Measurements from ENCODE around the gene WNT3. TPM values are rescaled to one million over a fixed set of nuclear protein-coding genes. Genes with fewer than 3 reads are reported as not detected.

Gene WNT3, protein sequence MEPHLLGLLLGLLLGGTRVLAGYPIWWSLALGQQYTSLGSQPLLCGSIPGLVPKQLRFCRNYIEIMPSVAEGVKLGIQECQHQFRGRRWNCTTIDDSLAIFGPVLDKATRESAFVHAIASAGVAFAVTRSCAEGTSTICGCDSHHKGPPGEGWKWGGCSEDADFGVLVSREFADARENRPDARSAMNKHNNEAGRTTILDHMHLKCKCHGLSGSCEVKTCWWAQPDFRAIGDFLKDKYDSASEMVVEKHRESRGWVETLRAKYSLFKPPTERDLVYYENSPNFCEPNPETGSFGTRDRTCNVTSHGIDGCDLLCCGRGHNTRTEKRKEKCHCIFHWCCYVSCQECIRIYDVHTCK
- total RNA-seq (not detected), polyA plus RNA-seq (not detected)

DNA sequence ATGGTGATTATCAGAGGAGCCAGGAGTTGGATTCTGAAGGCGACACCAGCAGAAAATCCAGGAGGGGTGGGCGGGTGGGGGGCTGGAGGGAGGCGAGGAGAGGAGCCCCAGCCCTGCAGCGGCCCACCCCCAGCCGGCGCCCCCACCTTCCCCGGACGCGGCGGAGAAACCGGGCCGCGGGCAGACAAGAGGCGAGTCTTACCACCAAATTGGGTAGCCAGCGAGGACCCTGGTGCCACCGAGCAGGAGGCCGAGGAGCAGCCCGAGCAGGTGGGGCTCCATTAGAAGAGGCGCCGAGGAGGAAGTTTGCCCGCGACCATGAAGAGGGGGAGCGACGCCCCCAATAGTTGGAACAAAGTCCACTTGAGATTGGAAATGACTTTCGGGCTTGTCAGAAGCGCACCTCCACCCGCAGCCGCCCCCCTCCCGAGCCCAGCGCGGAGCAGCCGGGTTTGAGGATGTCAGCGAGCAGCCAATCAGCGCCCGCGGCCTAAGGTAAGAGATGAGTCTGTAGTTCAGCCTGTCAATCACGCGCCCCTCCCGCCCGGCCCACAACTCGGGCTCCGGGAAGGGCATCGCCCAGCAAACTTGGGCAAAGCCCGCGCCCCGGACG lies at the start of gene WNT3:
WNT3 (minus strand) TSS at position 377 of the 613 bp plus-strand sequence; CDS start at position 282, 95 bp downstream.
- Mint-ChIP-seq H3K36me3 (peaks cover 0 to 9% (median 0%) of the 10 kb centered on the region in 3 donors), H3K27me3 (peaks cover 63 to 84% of the 10 kb centered on the region in 2 donors), H3K4me3 (peak within 1 kb of the TSS; percentile 60 to 90 (median 79)), H3K27ac (peak within 1 kb of the TSS in 1 of 8 donors; percentile 89), H3K9me3 (no peaks in the 10 kb centered on the region), H3K4me1 (peaks cover 12 to 39% (median 21%) of the 10 kb centered on the region in 3 donors)
- CTCF ChIA-PET = no interaction called here
- H3K27me3 ChIP-seq (ENCODE audit: insufficient read depth, low read length, poor library complexity, severe bottlenecking) = peaks cover 55% of the 10 kb centered on the region
- no peaks in the 10 kb centered on the region for H3K36me3 ChIP-seq (ENCODE audit: insufficient read depth, low read length)
- DNase-seq = peak in 4 of 5 donors; percentile 11 to 58 (median 31)
- POLR2A ChIA-PET = no interaction called here
- peak within 1 kb of the TSS; percentile 38 for H3K27ac ChIP-seq (ENCODE audit: low read depth, low read length)
- peak within 1 kb of the TSS; percentile 34 for H3K4me3 ChIP-seq (ENCODE audit: low read length)
- H3K4me1 ChIP-seq (ENCODE audit: insufficient read depth, low read length) = peaks cover 17% of the 10 kb centered on the region
- no peaks in the 10 kb centered on the region for H3K9me3 ChIP-seq (ENCODE audit: low read length)

DNA sequence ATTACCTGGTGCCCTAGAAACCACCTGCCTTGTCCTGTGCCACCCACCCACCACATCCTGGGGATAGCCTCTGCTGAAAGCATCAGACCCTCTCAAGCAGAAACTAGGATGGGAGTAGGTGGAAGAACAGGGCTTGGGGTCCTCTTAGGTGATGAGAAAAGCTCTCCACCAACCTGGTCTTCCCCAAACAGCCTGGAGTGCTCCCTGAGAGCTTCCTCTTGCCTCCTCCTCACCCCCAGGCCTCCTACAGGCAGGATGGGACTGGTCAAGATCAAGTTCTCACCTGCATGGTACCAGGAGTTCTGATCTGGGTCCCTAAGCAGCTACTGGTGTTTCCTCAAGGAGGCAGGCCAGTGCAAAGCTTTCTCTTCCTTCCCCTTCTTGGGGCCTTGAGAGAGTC lies 48.3 kb upstream of the WNT3 start:
- ChIA-PET POLR2A (no interaction called here), CTCF (interaction anchor here (1.0 kb wide), 1 partner anchor 10 kb away, joined by 3 read pairs; no protein-coding TSS in a partner anchor)
- no peak for DNase-seq
- H3K4me1 ChIP-seq (ENCODE audit: insufficient read depth, low read length) = no peaks in the 10 kb centered on the region
- H3K4me3 Mint-ChIP-seq = no peak overlapping the region
- H3K36me3 Mint-ChIP-seq = no peaks in the 10 kb centered on the region
- H3K36me3 ChIP-seq (ENCODE audit: insufficient read depth, low read length) = no peaks in the 10 kb centered on the region
- no peaks in the 10 kb centered on the region for H3K9me3 Mint-ChIP-seq
- no peaks in the 10 kb centered on the region for H3K27me3 ChIP-seq (ENCODE audit: insufficient read depth, low read length, poor library complexity, severe bottlenecking)
- H3K27me3 Mint-ChIP-seq = peaks cover 9 to 44% of the 10 kb centered on the region in 2 donors
- H3K4me3 ChIP-seq (ENCODE audit: low read length) = no peak overlapping the region
- no peak overlapping the region for H3K27ac Mint-ChIP-seq
- H3K27ac ChIP-seq (ENCODE audit: low read depth, low read length) = no peak overlapping the region
- no peaks in the 10 kb centered on the region for H3K9me3 ChIP-seq (ENCODE audit: low read length)
- H3K4me1 Mint-ChIP-seq = peaks cover 0 to 5% (median 0%) of the 10 kb centered on the region in 3 donors

DNA sequence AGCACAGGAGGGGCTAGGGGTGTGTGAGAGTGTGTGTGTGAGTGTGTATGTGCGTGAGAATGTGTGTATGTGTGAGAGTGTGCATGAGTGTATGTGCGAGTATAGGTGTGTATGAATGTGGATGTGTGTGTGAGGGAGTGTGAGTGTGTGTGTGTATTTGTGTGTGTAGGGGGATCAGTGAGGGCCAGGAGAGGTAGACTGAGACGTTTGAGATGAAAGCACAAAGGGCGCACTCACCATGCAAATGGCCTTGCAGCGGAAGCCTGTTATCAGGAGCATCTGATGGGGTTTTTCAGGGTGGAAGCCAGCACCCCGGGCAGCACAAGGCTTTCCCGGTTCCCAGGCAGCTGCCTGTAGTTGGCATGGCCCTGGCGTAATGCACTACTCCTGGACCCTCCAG lies 47.8 kb upstream of the WNT3 start:
- Histone ChIP-seq H3K4me1 (ENCODE audit: insufficient read depth, low read length) (no peaks in the 10 kb centered on the region), H3K27me3 (ENCODE audit: insufficient read depth, low read length, poor library complexity, severe bottlenecking) (no peaks in the 10 kb centered on the region), H3K4me3 (ENCODE audit: low read length) (no peak overlapping the region), H3K9me3 (ENCODE audit: low read length) (no peaks in the 10 kb centered on the region), H3K36me3 (ENCODE audit: insufficient read depth, low read length) (no peaks in the 10 kb centered on the region), H3K27ac (ENCODE audit: low read depth, low read length) (no peak overlapping the region)
- ChIA-PET POLR2A (no interaction called here), CTCF (interaction anchor here (1.0 kb wide), 1 partner anchor 10 kb away, joined by 3 read pairs; no protein-coding TSS in a partner anchor)
- H3K27ac Mint-ChIP-seq = no peak overlapping the region
- H3K9me3 Mint-ChIP-seq = no peaks in the 10 kb centered on the region
- peaks cover 0 to 2% (median 0%) of the 10 kb centered on the region in 3 donors for H3K36me3 Mint-ChIP-seq
- peaks cover 9 to 46% of the 10 kb centered on the region in 2 donors for H3K27me3 Mint-ChIP-seq
- no peak overlapping the region for H3K4me3 Mint-ChIP-seq
- H3K4me1 Mint-ChIP-seq = peaks cover 0 to 5% (median 0%) of the 10 kb centered on the region in 3 donors
- DNase-seq = no peak

DNA sequence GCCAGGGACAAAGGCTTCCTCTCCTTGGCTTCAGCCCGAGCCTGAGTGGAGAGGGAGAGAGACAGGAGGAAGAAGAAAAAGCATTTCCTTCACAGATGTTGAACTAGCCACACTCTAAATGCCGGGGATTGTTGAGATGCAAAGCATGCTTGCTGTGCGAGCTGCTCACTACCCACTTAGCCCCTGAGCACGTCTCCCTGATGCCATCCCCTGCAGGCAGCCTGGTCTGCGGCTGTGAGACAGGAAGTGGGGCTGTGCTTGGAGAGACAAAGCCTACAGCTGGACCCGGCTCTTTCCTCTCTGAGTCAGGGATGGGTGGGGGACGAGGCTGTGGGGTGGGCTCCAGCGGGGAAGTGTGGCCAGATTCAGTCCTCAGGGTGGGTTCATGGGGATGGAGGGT lies 46.6 kb upstream of the WNT3 start:
- Histone ChIP-seq H3K9me3 (ENCODE audit: low read length) (no peaks in the 10 kb centered on the region), H3K27me3 (ENCODE audit: insufficient read depth, low read length, poor library complexity, severe bottlenecking) (no peaks in the 10 kb centered on the region), H3K4me1 (ENCODE audit: insufficient read depth, low read length) (no peaks in the 10 kb centered on the region), H3K36me3 (ENCODE audit: insufficient read depth, low read length) (no peaks in the 10 kb centered on the region), H3K4me3 (ENCODE audit: low read length) (no peak overlapping the region), H3K27ac (ENCODE audit: low read depth, low read length) (no peak overlapping the region)
- H3K4me1 Mint-ChIP-seq = peaks cover 0 to 5% (median 0%) of the 10 kb centered on the region in 3 donors
- ChIA-PET CTCF (no interaction called here), POLR2A (no interaction called here)
- H3K9me3 Mint-ChIP-seq = no peaks in the 10 kb centered on the region
- H3K27ac Mint-ChIP-seq = no peak overlapping the region
- DNase-seq = peak in 1 of 5 donors; percentile 17
- H3K27me3 Mint-ChIP-seq = peaks cover 7 to 53% of the 10 kb centered on the region in 2 donors
- peaks cover 0 to 4% (median 0%) of the 10 kb centered on the region in 3 donors for H3K36me3 Mint-ChIP-seq
- no peak overlapping the region for H3K4me3 Mint-ChIP-seq

DNA sequence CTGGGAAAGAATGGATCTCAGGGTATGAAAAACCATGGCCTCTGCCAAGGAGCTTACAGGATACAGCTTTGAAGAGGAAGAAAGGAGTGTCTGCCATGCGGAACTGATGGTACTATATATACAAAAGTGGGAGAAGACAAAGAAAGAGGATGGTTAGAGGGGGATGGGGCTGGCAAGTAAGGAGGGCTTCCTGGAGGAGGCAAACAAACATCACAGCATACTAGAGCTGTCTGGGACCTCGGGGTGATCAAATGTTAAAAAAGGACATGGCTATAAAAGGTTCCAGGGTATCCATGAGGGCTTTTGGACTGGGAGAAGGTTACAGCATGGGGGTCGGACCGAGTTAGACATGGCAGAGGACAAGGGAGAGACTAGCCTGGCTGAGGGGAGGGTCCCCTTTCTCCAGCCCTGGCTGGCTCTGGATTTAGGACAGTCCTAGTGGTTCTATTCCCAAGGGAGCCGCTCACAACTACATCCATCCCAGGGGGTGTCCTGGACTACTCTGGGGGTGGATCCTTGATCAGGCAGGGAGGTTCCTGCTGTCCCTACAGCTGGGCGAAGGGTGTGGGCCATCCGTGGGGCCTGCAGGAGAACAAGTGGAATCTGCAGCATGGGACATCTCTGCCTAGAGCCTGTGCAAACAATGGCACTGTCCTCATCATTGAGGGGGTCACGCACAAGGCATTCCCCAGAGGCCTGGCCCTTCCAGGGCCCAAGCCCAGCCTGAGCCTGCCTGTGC lies 45.1 kb upstream of the WNT3 start:
- Histone ChIP-seq H3K4me3 (ENCODE audit: low read length) (no peak overlapping the region), H3K36me3 (ENCODE audit: insufficient read depth, low read length) (no peaks in the 10 kb centered on the region), H3K27me3 (ENCODE audit: insufficient read depth, low read length, poor library complexity, severe bottlenecking) (no peaks in the 10 kb centered on the region), H3K27ac (ENCODE audit: low read depth, low read length) (no peak overlapping the region), H3K4me1 (ENCODE audit: insufficient read depth, low read length) (no peaks in the 10 kb centered on the region), H3K9me3 (ENCODE audit: low read length) (no peaks in the 10 kb centered on the region)
- peak in 1 of 5 donors; percentile 8 for DNase-seq
- no peak overlapping the region for H3K4me3 Mint-ChIP-seq
- ChIA-PET POLR2A (interaction anchor here (0.6 kb wide), 1 partner anchor 60 kb away, joined by 5 read pairs; no protein-coding TSS in a partner anchor), CTCF (interaction anchor here (0.6 kb wide), 1 partner anchor 657 kb away, joined by 3 read pairs; no protein-coding TSS in a partner anchor)
- H3K9me3 Mint-ChIP-seq = no peaks in the 10 kb centered on the region
- H3K27ac Mint-ChIP-seq = no peak overlapping the region
- H3K36me3 Mint-ChIP-seq = peaks cover 0 to 4% (median 0%) of the 10 kb centered on the region in 3 donors
- peaks cover 0 to 5% (median 0%) of the 10 kb centered on the region in 3 donors for H3K4me1 Mint-ChIP-seq
- H3K27me3 Mint-ChIP-seq = peaks cover 7 to 61% of the 10 kb centered on the region in 2 donors

DNA sequence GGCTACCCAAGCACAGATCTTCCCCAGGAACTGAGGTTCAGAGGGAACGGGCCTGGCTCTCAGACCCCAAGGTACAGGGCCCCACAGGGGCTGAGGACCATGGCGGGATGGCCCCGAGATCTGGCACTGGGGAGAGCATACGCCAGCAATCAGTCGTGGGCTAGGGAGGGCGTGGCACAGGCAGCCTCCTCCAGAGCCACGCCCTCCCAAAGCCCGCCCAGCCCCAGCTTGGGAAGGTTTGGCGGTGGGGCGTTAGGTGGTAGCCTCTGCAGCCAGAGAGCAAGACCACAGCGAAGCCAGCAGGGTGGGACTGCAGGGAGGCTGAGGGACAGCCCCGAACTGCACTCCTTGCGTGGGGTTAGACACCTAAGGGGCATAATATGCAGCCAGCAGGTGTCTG lies 44.5 kb upstream of the WNT3 start:
- peak in 1 of 5 donors; percentile 36 for DNase-seq
- H3K9me3 ChIP-seq (ENCODE audit: low read length) = no peaks in the 10 kb centered on the region
- ChIA-PET CTCF (no interaction called here), POLR2A (interaction anchor here (0.6 kb wide), 1 partner anchor 59 kb away, joined by 5 read pairs; no protein-coding TSS in a partner anchor)
- Mint-ChIP-seq H3K4me1 (peaks cover 0 to 5% (median 0%) of the 10 kb centered on the region in 3 donors), H3K9me3 (no peaks in the 10 kb centered on the region), H3K27ac (no peak overlapping the region), H3K27me3 (peaks cover 10 to 67% of the 10 kb centered on the region in 2 donors), H3K36me3 (peaks cover 0 to 4% (median 0%) of the 10 kb centered on the region in 3 donors), H3K4me3 (no peak overlapping the region)
- H3K36me3 ChIP-seq (ENCODE audit: insufficient read depth, low read length) = no peaks in the 10 kb centered on the region
- H3K4me1 ChIP-seq (ENCODE audit: insufficient read depth, low read length) = no peaks in the 10 kb centered on the region
- H3K4me3 ChIP-seq (ENCODE audit: low read length) = no peak overlapping the region
- no peaks in the 10 kb centered on the region for H3K27me3 ChIP-seq (ENCODE audit: insufficient read depth, low read length, poor library complexity, severe bottlenecking)
- no peak overlapping the region for H3K27ac ChIP-seq (ENCODE audit: low read depth, low read length)

DNA sequence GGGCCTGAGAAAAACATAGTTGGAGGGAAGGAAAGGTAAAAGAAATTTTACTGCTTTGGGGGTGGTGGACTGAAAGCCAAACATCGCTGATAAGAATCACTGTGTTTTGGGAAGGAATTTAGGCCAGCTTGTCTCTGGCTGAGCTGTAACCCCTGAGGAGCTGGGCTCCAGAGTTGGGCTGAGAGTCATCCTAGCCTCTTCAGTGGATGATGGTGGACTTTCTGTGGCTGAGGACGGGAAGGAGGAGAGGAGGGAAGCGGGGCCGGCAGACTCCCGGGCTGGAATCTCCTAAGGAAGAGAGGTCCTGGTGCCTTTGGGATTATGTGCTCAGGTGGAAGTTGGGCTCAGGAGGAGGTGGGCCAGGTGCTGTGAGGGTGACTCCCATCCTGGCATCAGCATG lies 41.5 kb upstream of the WNT3 start:
- Mint-ChIP-seq H3K27ac (no peak overlapping the region), H3K9me3 (no peaks in the 10 kb centered on the region), H3K27me3 (peaks cover 24 to 66% of the 10 kb centered on the region in 2 donors), H3K4me3 (no peak overlapping the region), H3K36me3 (peaks cover 0 to 4% (median 0%) of the 10 kb centered on the region in 3 donors), H3K4me1 (peaks cover 0 to 4% (median 0%) of the 10 kb centered on the region in 3 donors)
- CTCF ChIA-PET = no interaction called here
- no peak overlapping the region for H3K27ac ChIP-seq (ENCODE audit: low read depth, low read length)
- peak in 1 of 5 donors; percentile 1 for DNase-seq
- no peaks in the 10 kb centered on the region for H3K9me3 ChIP-seq (ENCODE audit: low read length)
- no peaks in the 10 kb centered on the region for H3K36me3 ChIP-seq (ENCODE audit: insufficient read depth, low read length)
- POLR2A ChIA-PET = no interaction called here
- no peak overlapping the region for H3K4me3 ChIP-seq (ENCODE audit: low read length)
- no peaks in the 10 kb centered on the region for H3K4me1 ChIP-seq (ENCODE audit: insufficient read depth, low read length)
- no peaks in the 10 kb centered on the region for H3K27me3 ChIP-seq (ENCODE audit: insufficient read depth, low read length, poor library complexity, severe bottlenecking)
